Prostate gland (tissue), 2 donors: Measurements from ENCODE around the gene HIBCH. TPM values are rescaled to one million over a fixed set of nuclear protein-coding genes. Genes with fewer than 3 reads are reported as not detected.

Source experiments
- DNase-seq: peaks from one replicate; pipeline ENCODE4 v3.0.0-alpha.2; 2019; ENCODE audit warnings: low spot score
- H3K27ac ChIP-seq, 2 donors: fragments of 200-600 bp; sonication (generic); 2 replicates each; pipeline ENCODE4 v1.5.1; 2017 to 2019
- H3K27me3 ChIP-seq: fragments of 200-600 bp; sonication (generic); replicated peaks from 2 replicates; pipeline ENCODE4 v1.5.1; 2019; ENCODE audit not compliant: insufficient read depth
- H3K36me3 ChIP-seq, 2 donors: fragments of 200-600 bp; sonication (generic); 1 replicate in 1 of 2; 2 replicates in 1 of 2; pipeline versions ENCODE4 v1.5.1 to v1.8.1; 2017 to 2019
- H3K4me1 ChIP-seq: fragments of 200-600 bp; sonication (generic); replicated peaks from 2 replicates; pipeline ENCODE4 v1.5.1; 2019
- H3K4me3 ChIP-seq, 2 donors: fragments of 200-600 bp; sonication (generic); 2 replicates each; pipeline ENCODE4 v1.5.1; 2017 to 2019
- H3K9me3 ChIP-seq: fragments of 200-600 bp; sonication (generic); 2 replicates; pipeline ENCODE4 v1.5.1; 2017
- POLR2A ChIP-seq: fragments of 450-650 bp; IDR thresholded peaks from one replicate; pipeline ENCODE4 v1.6.1; 2016; ENCODE audit warnings: antibody characterized with exemption, mild to moderate bottlenecking
- POLR2AphosphoS5 ChIP-seq: sonication (generic); formaldehyde crosslinking; IDR thresholded peaks from one replicate; pipeline ENCODE4 v1.6.1; 2017; ENCODE audit warnings: antibody characterized with exemption
- WGBS: methylation state at CpG from one replicate; pipeline ENCODE4 v1.1.5; 2018; 5-methylcytosine and 5-hydroxymethylcytosine counted together
- intact Hi-C: fragments of 100-400 bp; cut with DNase I; formaldehyde crosslinking; loops from one replicate; pipeline ENCODE4 v1.14.2; 2022
- total RNA-seq, 2 donors: library from RNA; depleted of rRNA; stranded (reverse); fragments of >200 nt; gene quantifications; one replicate each; pipeline ENCODE4 v1.1.0, GENCODE V29; 2016
- TF ChIP-seq, protein P1 (sequence below), 4 experiments: fragments of 200-600 bp in 2 of 4; fragments of 450-650 bp in 2 of 4; sonication (generic) in 2 of 4; IDR thresholded peaks; 1 replicate in 3 of 4; 2 replicates in 1 of 4; pipeline ENCODE4 v1.5.1; 2016 to 2019; ENCODE audit warnings: antibody characterized with exemption in 4 of 4, mild to moderate bottlenecking in 2 of 4, moderate library complexity in 2 of 4

The HIBCH gene
- total RNA-seq, 2 donors from 2014 or later = 25.3 to 27.8 TPM

DNA sequence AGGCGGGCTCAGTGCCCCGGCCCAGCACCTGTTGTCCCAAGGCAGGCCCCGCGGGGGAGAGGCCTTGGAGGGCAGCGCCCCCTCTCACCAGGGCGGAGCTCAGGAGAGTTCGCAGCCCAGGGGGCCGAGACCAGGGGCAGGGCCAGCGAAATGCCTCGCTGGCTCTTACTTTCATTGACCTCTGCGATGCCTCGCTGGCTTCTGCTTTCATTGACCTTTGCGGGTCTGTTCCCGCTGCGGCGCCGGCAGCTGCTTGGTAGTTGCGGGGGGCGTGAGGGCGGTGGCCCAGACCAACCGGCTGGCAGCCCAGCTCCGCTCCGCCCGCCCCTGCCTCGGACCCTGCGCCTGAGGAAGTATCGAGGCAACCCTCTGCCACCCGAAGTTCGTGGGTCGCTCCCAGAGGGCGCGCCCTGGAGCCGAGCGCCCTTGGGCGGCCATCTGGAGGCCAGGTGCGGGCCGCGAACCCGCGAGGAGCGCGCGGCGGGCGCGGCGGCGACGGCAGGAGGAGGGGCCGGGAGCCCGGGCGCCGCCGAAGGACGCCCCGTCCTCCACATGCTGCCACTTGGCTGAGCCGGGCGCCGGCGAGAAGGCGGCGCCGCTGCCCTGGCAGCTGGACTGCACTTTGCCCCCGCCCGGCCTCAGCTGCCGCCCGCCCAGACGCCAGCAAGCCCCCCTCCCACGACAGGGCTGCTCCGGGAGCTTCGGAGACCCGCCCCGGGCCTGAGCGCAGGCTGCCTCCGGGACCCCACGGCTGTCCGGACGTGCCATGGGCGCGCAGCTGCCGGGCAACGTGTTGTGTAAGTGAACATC is 139.1 kb downstream of the HIBCH start:
- TF ChIP-seq POLR2A (no peak), POLR2AphosphoS5 (no peak)
- TF ChIP-seq, protein P1, sequence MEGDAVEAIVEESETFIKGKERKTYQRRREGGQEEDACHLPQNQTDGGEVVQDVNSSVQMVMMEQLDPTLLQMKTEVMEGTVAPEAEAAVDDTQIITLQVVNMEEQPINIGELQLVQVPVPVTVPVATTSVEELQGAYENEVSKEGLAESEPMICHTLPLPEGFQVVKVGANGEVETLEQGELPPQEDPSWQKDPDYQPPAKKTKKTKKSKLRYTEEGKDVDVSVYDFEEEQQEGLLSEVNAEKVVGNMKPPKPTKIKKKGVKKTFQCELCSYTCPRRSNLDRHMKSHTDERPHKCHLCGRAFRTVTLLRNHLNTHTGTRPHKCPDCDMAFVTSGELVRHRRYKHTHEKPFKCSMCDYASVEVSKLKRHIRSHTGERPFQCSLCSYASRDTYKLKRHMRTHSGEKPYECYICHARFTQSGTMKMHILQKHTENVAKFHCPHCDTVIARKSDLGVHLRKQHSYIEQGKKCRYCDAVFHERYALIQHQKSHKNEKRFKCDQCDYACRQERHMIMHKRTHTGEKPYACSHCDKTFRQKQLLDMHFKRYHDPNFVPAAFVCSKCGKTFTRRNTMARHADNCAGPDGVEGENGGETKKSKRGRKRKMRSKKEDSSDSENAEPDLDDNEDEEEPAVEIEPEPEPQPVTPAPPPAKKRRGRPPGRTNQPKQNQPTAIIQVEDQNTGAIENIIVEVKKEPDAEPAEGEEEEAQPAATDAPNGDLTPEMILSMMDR (IDR thresholded peaks at IDR 0.05) = peak in 3 of 4 experiments; percentile 32 to 61 (median 51)
- Histone ChIP-seq H3K27ac (peak overlapping the region; percentile 76 to 80), H3K9me3 (no peaks in the 10 kb centered on the region), H3K36me3 (no peaks in the 10 kb centered on the region), H3K4me1 (peaks cover 4% of the 10 kb centered on the region), H3K27me3 (no peaks in the 10 kb centered on the region), H3K4me3 (peak overlapping the region; percentile 46 to 49)
- DNase-seq = peak; percentile 35
- WGBS = under 1% methylated on average over 41 of the region's 82 CpGs
- intact Hi-C loops = loop anchor here (1.0 to 10.0 kb wide), 4 partner anchors 58 to 376 kb away; partner anchors contain the start of gene HIBCH

DNA sequence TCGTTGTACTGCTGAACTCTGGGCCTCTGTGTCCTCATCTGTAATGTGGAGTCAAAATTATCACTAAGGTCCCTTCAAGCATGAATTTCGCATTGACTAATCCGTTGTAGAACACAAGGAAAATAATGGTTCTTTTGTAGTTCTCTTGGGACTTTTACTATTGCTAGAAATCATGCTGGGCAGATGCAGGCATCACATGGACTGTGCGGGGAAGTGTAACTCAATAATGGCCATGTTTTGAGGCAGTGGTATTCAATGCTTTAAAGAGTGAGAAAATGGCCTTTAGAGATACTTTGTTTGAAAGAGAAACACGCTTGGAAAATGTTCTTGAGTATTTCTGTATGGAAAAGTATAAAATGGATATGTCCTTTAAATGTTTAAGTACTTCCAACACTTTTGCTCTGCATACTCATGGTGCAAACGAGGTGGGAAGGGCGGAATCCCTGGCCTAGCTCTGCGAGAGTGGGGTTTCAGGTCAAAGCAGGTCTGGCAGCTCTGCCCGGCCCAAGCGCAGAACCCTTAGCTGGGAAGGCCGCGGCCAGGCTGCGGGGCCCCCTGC is 139.8 kb downstream of the HIBCH start:
- intact Hi-C loops = loop anchor here (5.0 to 10.0 kb wide), 4 partner anchors 58 to 375 kb away; no protein-coding TSS in a partner anchor
- peak overlapping the region; percentile 76 to 80 for H3K27ac ChIP-seq
- H3K9me3 ChIP-seq = no peaks in the 10 kb centered on the region
- DNase-seq = no peak
- H3K36me3 ChIP-seq = no peaks in the 10 kb centered on the region
- 36% methylated on average over 13 of the region's 13 CpGs for WGBS
- no peaks in the 10 kb centered on the region for H3K27me3 ChIP-seq
- TF ChIP-seq POLR2A (no peak), POLR2AphosphoS5 (no peak)
- peaks cover 4% of the 10 kb centered on the region for H3K4me1 ChIP-seq
- peak overlapping the region; percentile 46 to 49 for H3K4me3 ChIP-seq

DNA sequence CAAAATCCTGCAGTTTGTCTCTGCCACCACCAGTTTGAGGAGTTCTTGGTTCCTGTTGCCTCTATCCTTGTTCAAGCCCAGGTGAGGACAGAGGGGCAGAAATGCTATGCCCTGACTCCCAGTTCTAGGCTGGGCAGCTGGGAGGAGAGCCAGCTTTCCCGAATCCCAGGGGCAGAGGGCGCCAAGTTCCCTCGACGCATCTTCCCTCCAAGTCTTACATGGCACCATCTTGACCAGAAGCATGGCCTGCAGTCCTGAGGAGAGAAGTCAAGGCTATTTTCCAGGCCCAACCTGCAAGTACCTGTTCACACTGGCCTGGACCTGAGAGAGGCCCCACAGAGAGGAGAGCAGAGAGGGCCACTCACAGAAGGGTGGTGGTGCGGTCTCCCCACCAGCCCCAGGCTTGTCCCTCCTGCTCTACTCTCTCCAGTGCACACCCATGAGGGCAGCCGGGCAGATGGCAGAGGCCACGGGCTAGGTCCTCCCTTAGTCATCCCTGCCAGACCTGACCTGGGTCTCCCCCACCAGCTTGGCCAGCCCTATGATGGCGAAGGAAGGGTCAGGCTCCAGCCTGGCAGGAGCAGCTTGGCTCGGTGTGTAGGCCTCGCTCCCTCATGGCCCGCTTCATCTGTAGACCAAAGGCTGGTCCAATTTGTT is 141.4 kb downstream of the HIBCH start:
- Histone ChIP-seq H3K9me3 (no peaks in the 10 kb centered on the region), H3K27ac (no peak overlapping the region), H3K4me1 (peaks cover 4% of the 10 kb centered on the region), H3K27me3 (no peaks in the 10 kb centered on the region), H3K36me3 (no peaks in the 10 kb centered on the region), H3K4me3 (no peak overlapping the region)
- DNase-seq = no peak
- TF ChIP-seq, protein P1 (IDR thresholded peaks at IDR 0.05) = no peak
- TF ChIP-seq POLR2AphosphoS5 = no peak
- no peak for TF ChIP-seq POLR2A
- 97% methylated on average over 11 of the region's 11 CpGs for WGBS
- intact Hi-C loops = loop anchor here (5.0 kb wide), 1 partner anchor 71 kb away; no protein-coding TSS in a partner anchor

DNA sequence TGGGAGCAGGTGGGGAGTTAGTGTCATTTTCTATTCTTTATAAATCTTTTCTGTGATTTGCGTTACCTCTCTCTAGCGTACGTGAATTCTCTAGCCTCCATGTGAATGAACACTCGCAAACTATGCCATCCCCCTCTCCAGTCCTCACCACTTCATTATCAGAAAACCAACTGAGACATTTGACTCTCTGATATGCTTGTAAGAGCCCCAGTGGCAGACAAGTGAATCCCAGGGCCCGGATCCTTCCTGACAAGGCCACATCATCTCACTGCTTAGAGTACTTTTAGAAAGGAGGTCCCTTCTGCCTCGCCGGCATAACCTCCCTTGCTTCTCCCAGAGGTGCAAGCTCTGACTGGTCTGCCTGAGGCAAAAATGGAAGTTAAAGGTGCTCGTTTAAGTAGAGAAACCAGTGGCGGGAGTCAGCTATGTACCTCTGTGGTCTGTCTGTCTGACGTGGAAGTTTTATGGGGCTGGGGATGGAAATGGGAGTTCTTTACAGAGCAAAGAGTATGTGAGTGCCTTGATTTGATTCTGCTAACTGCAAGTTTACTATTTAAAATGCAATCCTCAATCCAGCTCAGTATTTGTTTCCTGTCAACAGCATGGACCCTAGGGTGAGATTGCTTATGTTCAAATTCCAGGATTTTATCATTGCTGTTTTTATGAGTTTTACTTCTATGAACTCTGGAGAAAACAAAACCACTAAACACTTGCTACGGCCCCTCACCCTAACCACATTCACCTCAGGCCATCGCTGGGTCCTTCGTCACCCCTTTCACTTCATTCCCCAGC is 142.2 kb downstream of the HIBCH start:
- no peaks in the 10 kb centered on the region for H3K9me3 ChIP-seq
- 78% methylated on average over 13 of the region's 13 CpGs for WGBS
- no peak overlapping the region for H3K27ac ChIP-seq
- H3K4me1 ChIP-seq = peaks cover 4% of the 10 kb centered on the region
- TF ChIP-seq, protein P1 (IDR thresholded peaks at IDR 0.05) = no peak
- TF ChIP-seq POLR2A = no peak
- TF ChIP-seq POLR2AphosphoS5 = no peak
- H3K4me3 ChIP-seq = no peak overlapping the region
- no peaks in the 10 kb centered on the region for H3K27me3 ChIP-seq
- DNase-seq = no peak
- H3K36me3 ChIP-seq = no peaks in the 10 kb centered on the region
- intact Hi-C loops = loop anchor here (5.0 kb wide), 1 partner anchor 70 kb away; no protein-coding TSS in a partner anchor
